Endothelial cell (in vitro differentiated cells): ENCODE results near the gene EHBP1. TPM values are rescaled to one million over a fixed set of nuclear protein-coding genes. Genes with fewer than 3 reads are reported as not detected.
A peak's percentile ranks its signal among the peaks of the same experiment; 100 is the strongest.

ENCODE experiments used
- DNase-seq: peaks from one replicate; pipeline ENCODE4 v3.0.0; 2021; ENCODE audit warnings: low spot score
- H3K27ac Mint-ChIP-seq: one replicate; pipeline ENCODE4 v1.8.0; 2021; ENCODE audit warnings: mixed read lengths, inconsistent platforms; ENCODE audit not compliant: unreplicated experiment
- H3K27me3 Mint-ChIP-seq: one replicate; pipeline ENCODE4 v1.8.0; 2021; ENCODE audit warnings: mild to moderate bottlenecking, moderate library complexity, mixed read lengths, inconsistent platforms; ENCODE audit not compliant: unreplicated experiment
- H3K36me3 Mint-ChIP-seq: one replicate; pipeline ENCODE4 v1.8.0; 2021; ENCODE audit warnings: mild to moderate bottlenecking, low read depth, mixed read lengths, inconsistent platforms; ENCODE audit not compliant: unreplicated experiment
- H3K4me1 Mint-ChIP-seq: one replicate; pipeline ENCODE4 v1.8.0; 2021; ENCODE audit warnings: mild to moderate bottlenecking, mixed read lengths, inconsistent platforms; ENCODE audit not compliant: unreplicated experiment
- H3K4me3 Mint-ChIP-seq: one replicate; pipeline ENCODE4 v1.8.0; 2021; ENCODE audit warnings: mild to moderate bottlenecking, mixed read lengths, inconsistent platforms; ENCODE audit not compliant: unreplicated experiment
- H3K9me3 Mint-ChIP-seq: one replicate; pipeline ENCODE4 v1.8.0; 2021; ENCODE audit warnings: mixed read lengths, inconsistent platforms; ENCODE audit not compliant: unreplicated experiment
- total RNA-seq: library from RNA; stranded (reverse); fragmentation: NEBNext Ultra II Directional; extraction: Animal tissue kit (Norgen Biotek cat#: 25700); gene quantifications from one replicate; pipeline ENCODE4 v1.2.1, GENCODE V29; 2021; ENCODE audit not compliant: unreplicated experiment
- TF ChIP-seq, protein P1 (sequence below): fragments of 200-600 bp; sonication (generic); IDR thresholded peaks from one replicate; pipeline ENCODE4 v1.5.0; 2021; ENCODE audit warnings: antibody characterized with exemption; ENCODE audit not compliant: unreplicated experiment

Gene EHBP1
- total RNA-seq, 1 donor from 2014 or later, result 54.4 TPM

DNA sequence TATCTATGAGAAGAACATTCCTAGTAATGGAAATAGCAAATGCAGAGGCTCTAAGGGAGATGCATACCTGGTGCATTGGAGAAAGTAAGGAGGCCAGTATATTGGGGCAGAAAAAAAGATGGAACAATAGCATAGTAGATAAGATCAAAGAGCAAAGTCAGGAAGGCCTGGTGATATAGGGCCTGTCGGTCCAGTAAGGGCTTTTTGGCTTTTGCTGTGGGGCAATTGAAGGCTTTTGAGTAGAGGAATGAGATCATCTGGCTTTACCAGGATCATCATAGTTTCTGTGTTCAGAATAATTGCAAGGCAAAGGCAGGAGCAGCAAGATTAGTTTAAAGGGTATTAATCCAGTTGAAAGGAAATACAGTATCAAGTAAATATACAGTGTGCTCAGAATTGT lies 111.8 kb downstream of the EHBP1 start:
- Mint-ChIP-seq H3K9me3 (no peaks in the 10 kb centered on the region), H3K27ac (no peak overlapping the region), H3K4me1 (peaks cover 8% of the 10 kb centered on the region), H3K4me3 (no peak overlapping the region), H3K36me3 (no peaks in the 10 kb centered on the region), H3K27me3 (peaks cover 3% of the 10 kb centered on the region)
- TF ChIP-seq, protein P1, sequence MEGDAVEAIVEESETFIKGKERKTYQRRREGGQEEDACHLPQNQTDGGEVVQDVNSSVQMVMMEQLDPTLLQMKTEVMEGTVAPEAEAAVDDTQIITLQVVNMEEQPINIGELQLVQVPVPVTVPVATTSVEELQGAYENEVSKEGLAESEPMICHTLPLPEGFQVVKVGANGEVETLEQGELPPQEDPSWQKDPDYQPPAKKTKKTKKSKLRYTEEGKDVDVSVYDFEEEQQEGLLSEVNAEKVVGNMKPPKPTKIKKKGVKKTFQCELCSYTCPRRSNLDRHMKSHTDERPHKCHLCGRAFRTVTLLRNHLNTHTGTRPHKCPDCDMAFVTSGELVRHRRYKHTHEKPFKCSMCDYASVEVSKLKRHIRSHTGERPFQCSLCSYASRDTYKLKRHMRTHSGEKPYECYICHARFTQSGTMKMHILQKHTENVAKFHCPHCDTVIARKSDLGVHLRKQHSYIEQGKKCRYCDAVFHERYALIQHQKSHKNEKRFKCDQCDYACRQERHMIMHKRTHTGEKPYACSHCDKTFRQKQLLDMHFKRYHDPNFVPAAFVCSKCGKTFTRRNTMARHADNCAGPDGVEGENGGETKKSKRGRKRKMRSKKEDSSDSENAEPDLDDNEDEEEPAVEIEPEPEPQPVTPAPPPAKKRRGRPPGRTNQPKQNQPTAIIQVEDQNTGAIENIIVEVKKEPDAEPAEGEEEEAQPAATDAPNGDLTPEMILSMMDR, result no peak
- DNase-seq, result no peak

DNA sequence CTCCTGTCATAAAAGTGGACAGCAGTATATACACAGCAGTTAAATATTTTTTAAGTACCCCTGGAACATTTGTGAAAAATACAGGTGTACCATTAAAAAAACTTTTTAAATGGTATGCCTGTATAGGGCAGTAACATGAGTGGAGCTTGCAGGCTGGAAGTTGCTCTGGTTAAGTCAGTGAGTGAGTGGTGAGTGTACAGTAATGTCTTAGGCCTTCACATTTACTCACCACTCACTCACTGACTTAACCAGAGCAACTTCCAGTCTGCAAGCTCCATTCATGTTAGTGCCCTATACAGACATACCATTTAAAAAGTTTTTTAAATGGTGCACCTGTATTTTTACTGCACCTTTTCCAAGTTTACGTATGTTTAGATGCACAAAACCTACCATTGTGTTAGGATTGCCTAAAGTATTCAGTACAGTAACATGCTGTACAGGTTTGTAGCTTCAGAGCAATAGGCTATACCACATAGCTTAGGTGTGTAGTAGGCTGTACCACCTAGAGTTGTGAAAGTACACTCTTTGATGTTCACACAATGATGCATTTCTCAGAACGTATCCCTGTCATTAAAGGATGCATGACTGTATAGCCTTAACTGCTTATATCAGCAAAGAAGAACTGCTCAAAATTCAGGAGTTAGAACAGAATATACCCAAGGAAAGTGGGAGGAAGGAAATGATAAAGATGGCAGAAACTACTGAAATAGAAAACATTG lies 112.6 kb downstream of the EHBP1 start:
- TF ChIP-seq, protein P1, result no peak
- H3K27ac Mint-ChIP-seq, result no peak overlapping the region
- H3K4me1 Mint-ChIP-seq, result peaks cover 11% of the 10 kb centered on the region
- peaks cover 3% of the 10 kb centered on the region for H3K27me3 Mint-ChIP-seq
- no peak overlapping the region for H3K4me3 Mint-ChIP-seq
- no peak for DNase-seq
- H3K36me3 Mint-ChIP-seq, result no peaks in the 10 kb centered on the region
- H3K9me3 Mint-ChIP-seq, result no peaks in the 10 kb centered on the region

- Mint-ChIP-seq H3K9me3 (no peaks in the 10 kb centered on the region), H3K4me1 (peaks cover 33% of the 10 kb centered on the region), H3K27ac (no peak overlapping the region), H3K4me3 (no peak overlapping the region), H3K27me3 (peaks cover 1% of the 10 kb centered on the region), H3K36me3 (peaks cover 6% of the 10 kb centered on the region)
- TF ChIP-seq, protein P1, result no peak
- DNase-seq, result no peak
Observed at GRCh38 chr2:62822549-62822948, 117.0 kb downstream of the EHBP1 start.

GRCh38 chr2:62824388-62824787 lies 118.9 kb downstream of the EHBP1 start:
- H3K4me1 Mint-ChIP-seq, result peaks cover 33% of the 10 kb centered on the region
- H3K27ac Mint-ChIP-seq, result no peak overlapping the region
- TF ChIP-seq, protein P1, result no peak
- DNase-seq, result no peak
- no peaks in the 10 kb centered on the region for H3K9me3 Mint-ChIP-seq
- H3K27me3 Mint-ChIP-seq, result peaks cover 1% of the 10 kb centered on the region
- no peak overlapping the region for H3K4me3 Mint-ChIP-seq
- H3K36me3 Mint-ChIP-seq, result peaks cover 6% of the 10 kb centered on the region

DNA sequence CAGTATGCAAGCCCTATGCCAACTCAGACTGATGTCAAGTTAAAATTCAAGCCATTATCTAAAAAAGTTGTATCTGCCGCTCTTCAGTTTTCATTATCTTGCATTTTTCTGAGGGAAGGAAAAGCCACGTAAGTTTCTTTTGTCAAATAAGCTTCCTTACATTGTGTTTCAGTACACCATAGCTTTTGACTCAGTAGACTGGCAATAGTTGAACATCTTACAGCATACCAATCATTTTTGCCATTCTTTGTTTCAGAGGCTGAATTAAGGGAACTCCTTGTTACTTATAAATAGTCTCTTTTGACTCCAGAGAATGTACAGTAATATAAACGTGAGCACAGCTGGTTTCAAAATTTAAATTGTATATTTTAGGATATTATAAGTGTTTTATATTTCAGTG lies 120.6 kb downstream of the EHBP1 start:
- H3K27ac Mint-ChIP-seq, result peak overlapping the region; percentile 74
- DNase-seq, result no peak
- no peak overlapping the region for H3K4me3 Mint-ChIP-seq
- peaks cover 33% of the 10 kb centered on the region for H3K4me1 Mint-ChIP-seq
- H3K27me3 Mint-ChIP-seq, result peaks cover 3% of the 10 kb centered on the region
- no peaks in the 10 kb centered on the region for H3K9me3 Mint-ChIP-seq
- H3K36me3 Mint-ChIP-seq, result peaks cover 13% of the 10 kb centered on the region
- TF ChIP-seq, protein P1, result no peak
